ENCODE results near the gene PDS5B. TPM values are rescaled to one million over a fixed set of nuclear protein-coding genes. Genes with fewer than 3 reads are reported as not detected.

Gene PDS5B
- total and polyA plus RNA-seq, 9 of the 15 experiments (the other 6 are each of a cell fraction or from before 2014, with no cell fraction given) = 6.2 to 23.7 (median 13.1) TPM

GRCh38 chr13:32783067-32783466, 196.8 kb downstream of the PDS5B start (continued):
- TF ChIP-seq ZNF740 (CRISPR knock-in tag; IDR thresholded peaks at IDR 0.05) (no peak), ZNF740 (tag; IDR thresholded peaks at IDR 0.05) (no peak), HNRNPK (IDR thresholded peaks at IDR 0.05; ENCODE audit: low read depth, low read length, poor library complexity, severe bottlenecking) (no peak)

- ChIA-PET POLR2A (interaction anchor here (0.7 kb wide), 1 partner anchor 12 kb away, joined by 3 read pairs; no protein-coding TSS in a partner anchor), CTCF (ENCODE audit: low intra/inter-chr PET ratio) (no interaction called here)
- intact Hi-C loops (cut with micrococcal nuclease) (no loop called here), in situ Hi-C loops (cut with MboI) (no loop called here)
- no TSS peak for BruUV-seq (replicated peaks)
- H3K9ac ChIP-seq (ENCODE audit: insufficient read depth in 1 of 2, low read depth in 2 of 2, low read length in 2 of 2) = no peak overlapping the region
- DNase-seq (ENCODE audit: extremely low read depth in 1 of 4, low spot score in 3 of 4) = peak in 2 of 4 experiments; percentile 4 to 7
- H3K4me2 ChIP-seq (ENCODE audit: insufficient read depth, low read length) = no peak overlapping the region
- FAIRE-seq = no peak
- H3K27ac ChIP-seq (ENCODE audit: extremely low read depth, low read depth, low read length) = no peak overlapping the region
- H3K4me1 ChIP-seq (replicated peaks in 1 of 2; ENCODE audit: control insufficient read depth in 2 of 2, insufficient read depth in 2 of 2, low read length in 2 of 2) = no peaks in the 10 kb centered on the region; a peak in 1 of 5 replicates
- H4K20me1 ChIP-seq (replicated peaks; ENCODE audit: control insufficient read depth, insufficient read depth, low read length) = no peaks in the 10 kb centered on the region
- no peak overlapping the region for H3K4me3 ChIP-seq
- WGBS (ENCODE audit: insufficient coverage, low coverage, missing lambda C conversion rate) = 31% methylated on average over 3 of the region's 3 CpGs
- H3K36me3 ChIP-seq (ENCODE audit: control insufficient read depth, insufficient read depth, low read length) = no peaks in the 10 kb centered on the region
- no peaks in the 10 kb centered on the region for H3K9me1 ChIP-seq (ENCODE audit: control insufficient read depth, insufficient read depth, low read length)
- no peaks in the 10 kb centered on the region for H3K9me3 ChIP-seq (replicated peaks; ENCODE audit: control insufficient read depth, insufficient read depth, low read depth, low read length)
- peak; percentile 71 for ATAC-seq
- no peaks in the 10 kb centered on the region for H3K27me3 ChIP-seq (ENCODE audit: control insufficient read depth in 2 of 2, insufficient read depth in 2 of 2, low read length in 2 of 2)
- H3K79me2 ChIP-seq (ENCODE audit: control insufficient read depth, insufficient read depth, low read length) = no peaks in the 10 kb centered on the region
- no peak overlapping the region for H2AFZ ChIP-seq (ENCODE audit: low read depth, low read length)
- TF ChIP-seq SAFB (IDR thresholded peaks at IDR 0.05; ENCODE audit: borderline replicate concordance, low read depth, low read length) = no peak
- TF ChIP-seq ZNF280A (IDR thresholded peaks at IDR 0.05; ENCODE audit: low read depth, partially characterized antibody) = no peak
- TF ChIP-seq ATF2 (CRISPR knock-in tag; IDR thresholded peaks at IDR 0.05) = no peak
- TF ChIP-seq BACH1 (tag; IDR thresholded peaks at IDR 0.05) = no peak
- no peak for TF ChIP-seq HCFC1 (IDR thresholded peaks at IDR 0.05; ENCODE audit: low read depth, low read length)
- no peak for TF ChIP-seq ZNF24 (IDR thresholded peaks at IDR 0.05)
These were observed 204.5 kb downstream of the PDS5B start for GRCh38 chr13:32790731-32791130.
